ENCODE measurements around the gene DSCAM.

DNA sequence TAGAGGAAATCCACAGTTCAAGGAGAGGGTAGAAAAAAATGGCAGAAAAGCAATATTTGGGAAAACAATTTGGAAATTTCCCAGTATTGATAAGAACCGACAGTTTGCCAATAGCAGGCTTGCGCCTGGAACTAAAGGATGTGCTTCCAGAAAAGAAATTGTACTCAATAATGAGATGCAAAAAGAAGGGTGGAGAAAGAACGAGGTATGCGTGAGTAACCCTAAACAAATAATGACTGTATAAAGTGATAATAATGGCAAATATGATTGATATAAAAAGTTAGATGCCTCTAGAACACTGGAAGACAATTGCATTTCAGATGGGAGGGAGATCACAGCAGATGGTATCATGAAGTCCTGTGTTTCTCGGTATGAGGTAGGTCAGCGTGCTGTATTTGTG lies 458.9 kb downstream of the DSCAM start:
- TF ChIP-seq, protein P1, sequence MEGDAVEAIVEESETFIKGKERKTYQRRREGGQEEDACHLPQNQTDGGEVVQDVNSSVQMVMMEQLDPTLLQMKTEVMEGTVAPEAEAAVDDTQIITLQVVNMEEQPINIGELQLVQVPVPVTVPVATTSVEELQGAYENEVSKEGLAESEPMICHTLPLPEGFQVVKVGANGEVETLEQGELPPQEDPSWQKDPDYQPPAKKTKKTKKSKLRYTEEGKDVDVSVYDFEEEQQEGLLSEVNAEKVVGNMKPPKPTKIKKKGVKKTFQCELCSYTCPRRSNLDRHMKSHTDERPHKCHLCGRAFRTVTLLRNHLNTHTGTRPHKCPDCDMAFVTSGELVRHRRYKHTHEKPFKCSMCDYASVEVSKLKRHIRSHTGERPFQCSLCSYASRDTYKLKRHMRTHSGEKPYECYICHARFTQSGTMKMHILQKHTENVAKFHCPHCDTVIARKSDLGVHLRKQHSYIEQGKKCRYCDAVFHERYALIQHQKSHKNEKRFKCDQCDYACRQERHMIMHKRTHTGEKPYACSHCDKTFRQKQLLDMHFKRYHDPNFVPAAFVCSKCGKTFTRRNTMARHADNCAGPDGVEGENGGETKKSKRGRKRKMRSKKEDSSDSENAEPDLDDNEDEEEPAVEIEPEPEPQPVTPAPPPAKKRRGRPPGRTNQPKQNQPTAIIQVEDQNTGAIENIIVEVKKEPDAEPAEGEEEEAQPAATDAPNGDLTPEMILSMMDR (IDR thresholded peaks at IDR 0.05), result no peak
- TF ChIP-seq POLR2AphosphoS5 (IDR thresholded peaks at IDR 0.05) (no peak), POLR2A (IDR thresholded peaks at IDR 0.05) (no peak)
